DND-41 (cell line): Measurements from ENCODE around the gene ASPSCR1.

Experiments
- ATAC-seq: fragments of 200-7000 bp; cut with Tn5 transposase; 3 replicates; pipeline ENCODE4 v1.9.1; 2021; ENCODE audit warnings: low read depth; ENCODE audit not compliant: insufficient read depth
- DNase-seq: peaks from one replicate; pipeline ENCODE4 v3.0.0-alpha.2; 2020
- H2AFZ ChIP-seq: 2 replicates; pipeline ENCODE4 v1.6.0; 2012; ENCODE audit warnings: low read depth, low read length
- H3K27ac ChIP-seq: 2 replicates; pipeline ENCODE4 v1.5.1; 2012; ENCODE audit warnings: low read length, inconsistent platforms
- H3K27me3 ChIP-seq: fragments of 200-600 bp; sonication (generic); 2 replicates; pipeline ENCODE4 v1.6.0; 2012; ENCODE audit warnings: low read length, mild to moderate bottlenecking, inconsistent platforms; ENCODE audit not compliant: insufficient read depth, poor library complexity
- H3K36me3 ChIP-seq: 2 replicates; pipeline ENCODE4 v1.5.1; 2012; ENCODE audit warnings: low read length, inconsistent platforms; ENCODE audit not compliant: insufficient read depth
- H3K4me1 ChIP-seq: 2 replicates; pipeline ENCODE4 v1.5.1; 2012; ENCODE audit warnings: mild to moderate bottlenecking, low read length; ENCODE audit not compliant: insufficient read depth
- H3K4me2 ChIP-seq: 2 replicates; pipeline ENCODE4 v1.6.0; 2012; ENCODE audit warnings: mild to moderate bottlenecking, moderate library complexity, low read length, inconsistent platforms; ENCODE audit not compliant: insufficient read depth
- H3K4me3 ChIP-seq, 2 experiments: fragments of 200-600 bp in 1 of 2; shearing (Covaris generic) in 1 of 2; 2 replicates each; pipeline ENCODE4 v1.5.1; 2012 to 2016; ENCODE audit warnings: inconsistent platforms in 2 of 2, low read length in 2 of 2, mild to moderate bottlenecking in 2 of 2, low read depth in 1 of 2, moderate library complexity in 1 of 2
- H3K79me2 ChIP-seq: 2 replicates; pipeline ENCODE4 v1.6.0; 2012; ENCODE audit warnings: low read length, inconsistent platforms; ENCODE audit not compliant: insufficient read depth
- H3K9ac ChIP-seq: 2 replicates; pipeline ENCODE4 v1.6.0; 2012; ENCODE audit warnings: low read depth, mild to moderate bottlenecking, inconsistent platforms, low read length, moderate library complexity
- H3K9me3 ChIP-seq: 2 replicates; pipeline ENCODE4 v1.5.1; 2012; ENCODE audit warnings: low read length, moderate library complexity, mild to moderate bottlenecking, inconsistent platforms; ENCODE audit not compliant: insufficient read depth, severe bottlenecking
- H4K20me1 ChIP-seq: 2 replicates; pipeline ENCODE4 v1.6.0; 2012; ENCODE audit warnings: low read length; ENCODE audit not compliant: insufficient read depth
- CTCF ChIP-seq: IDR thresholded peaks from 2 replicates; pipeline ENCODE4 v1.5.1; 2012; ENCODE audit warnings: borderline replicate concordance, low read length, moderate library complexity, mild to moderate bottlenecking; ENCODE audit not compliant: poor library complexity, severe bottlenecking; ENCODE audit errors: extremely low read depth
- EZH2 ChIP-seq: IDR thresholded peaks from 3 replicates; pipeline ENCODE4 v1.6.1; 2012; ENCODE audit warnings: borderline replicate concordance, low read depth, mild to moderate bottlenecking, moderate library complexity, low read length, inconsistent platforms; ENCODE audit not compliant: severe bottlenecking

Gene ASPSCR1

GRCh38 chr17:82010575-82011525, 33.4 kb downstream of the ASPSCR1 start:
- H2AFZ ChIP-seq = no peak overlapping the region
- H3K9ac ChIP-seq = no peak overlapping the region
- H3K4me3 ChIP-seq = no peak overlapping the region
- no peaks in the 10 kb centered on the region for H3K4me1 ChIP-seq
- no peak overlapping the region for H3K27ac ChIP-seq
- H3K4me2 ChIP-seq = no peak overlapping the region
- H3K9me3 ChIP-seq = no peaks in the 10 kb centered on the region
- peaks cover 4% of the 10 kb centered on the region; the same call in 1 of the 2 replicates for H4K20me1 ChIP-seq
- DNase-seq (no peak), ATAC-seq (no peak)
- TF ChIP-seq EZH2 (no peak), CTCF (no peak)
- no peaks in the 10 kb centered on the region for H3K27me3 ChIP-seq
- no peaks in the 10 kb centered on the region for H3K36me3 ChIP-seq
- H3K79me2 ChIP-seq = no peaks in the 10 kb centered on the region

GRCh38 chr17:82011617-82012187, 34.3 kb downstream of the ASPSCR1 start:
- Histone ChIP-seq H3K9me3 (no peaks in the 10 kb centered on the region), H3K4me3 (no peak overlapping the region), H3K27me3 (no peaks in the 10 kb centered on the region), H3K36me3 (peaks cover 2% of the 10 kb centered on the region; the same call in 1 of the 2 replicates), H3K79me2 (no peaks in the 10 kb centered on the region), H2AFZ (no peak overlapping the region), H4K20me1 (peaks cover 4% of the 10 kb centered on the region; the same call in 1 of the 2 replicates), H3K4me1 (no peaks in the 10 kb centered on the region), H3K4me2 (no peak overlapping the region), H3K9ac (no peak overlapping the region), H3K27ac (no peak overlapping the region)
- no peak for ATAC-seq
- TF ChIP-seq CTCF (no peak), EZH2 (no peak)
- DNase-seq = no peak

- Histone ChIP-seq H3K27me3 (no peaks in the 10 kb centered on the region), H3K4me1 (no peaks in the 10 kb centered on the region), H3K9me3 (no peaks in the 10 kb centered on the region), H3K9ac (no peak overlapping the region), H4K20me1 (peaks cover 4% of the 10 kb centered on the region; the same call in 1 of the 2 replicates), H3K36me3 (peaks cover 4% of the 10 kb centered on the region; the same call in 1 of the 2 replicates), H3K79me2 (no peaks in the 10 kb centered on the region), H2AFZ (no peak overlapping the region), H3K27ac (no peak overlapping the region), H3K4me2 (no peak overlapping the region), H3K4me3 (no peak overlapping the region)
- no peak for ATAC-seq
- TF ChIP-seq CTCF (no peak), EZH2 (no peak)
- DNase-seq = no peak
Observed at GRCh38 chr17:82012261-82012639, 34.8 kb downstream of the ASPSCR1 start.
